Stimulated activated CD4-positive, alpha-beta T cell treated with anti-CD3 and anti-CD28 coated beads, Interleukin-1b, Interleukin-23, amount 100 ng/mL, for 4 hours (primary cell): ENCODE data around the gene GYS2.
"Not testable (repeated sequence)": the region's sequence is repeated elsewhere in the genome, so short reads cannot be mapped to it uniquely, and the experiment has no call there.

Experiments used
- DNase-seq, 2 donors: peaks; one replicate each; pipeline ENCODE4 v3.0.0-alpha.2; 2020; ENCODE audit warnings: low read depth in 2 of 2

GYS2 gene

DNA sequence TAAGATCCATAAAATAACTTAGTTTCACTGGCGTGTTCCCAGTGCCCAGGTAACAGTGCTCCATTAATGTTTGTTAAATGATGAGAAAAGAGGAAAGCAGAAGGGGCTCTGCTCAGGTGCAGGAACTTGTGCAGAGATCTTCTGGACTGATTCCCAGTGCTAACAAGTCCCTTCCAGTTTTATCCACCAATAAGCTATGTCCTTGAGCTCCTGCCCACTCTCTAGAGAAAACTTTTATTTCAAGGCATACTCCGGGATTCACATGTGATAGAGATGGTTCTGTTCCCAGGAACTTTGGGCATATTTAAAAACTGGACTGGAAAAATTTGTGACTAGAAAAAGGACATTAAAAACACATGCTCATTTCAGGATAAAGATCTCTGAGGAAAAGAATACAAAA, 1.9 kb downstream of the GYS2 start:
- DNase-seq = no peak

DNA sequence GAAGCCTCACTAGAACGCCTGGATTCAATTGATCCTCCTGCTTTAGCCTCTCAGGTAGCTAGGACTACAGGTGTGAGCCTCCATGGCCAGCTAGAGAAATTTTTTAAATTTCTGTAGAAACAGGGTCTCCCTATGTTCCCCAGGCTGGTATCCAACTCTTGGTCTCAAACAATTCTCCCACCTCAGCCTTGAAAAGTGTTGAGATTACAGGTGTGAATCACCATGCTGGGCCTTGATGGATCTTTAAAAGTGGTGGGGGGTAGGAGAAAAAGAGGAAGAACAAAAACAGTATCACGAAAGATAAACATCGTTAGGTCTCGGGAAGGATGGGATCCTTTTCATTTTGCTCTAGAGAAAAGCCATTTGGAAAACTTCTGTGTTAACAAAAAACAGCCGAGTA, 4.5 kb downstream of the GYS2 start:
- DNase-seq = no peak

- no peak for DNase-seq
These were observed 5.3 kb downstream of the GYS2 start for GRCh38 chr12:21599143-21599999.

GRCh38 chr12:21598651-21599050, 6.0 kb downstream of the GYS2 start:
- no peak for DNase-seq

- not testable (repeated sequence) for DNase-seq
These were observed 9.3 kb downstream of the GYS2 start for GRCh38 chr12:21595356-21595755.

- no peak for DNase-seq
These were observed 19.2 kb downstream of the GYS2 start for GRCh38 chr12:21585485-21585884.

- not testable (repeated sequence) for DNase-seq
These were observed 20.1 kb downstream of the GYS2 start for GRCh38 chr12:21584403-21585182.

DNA sequence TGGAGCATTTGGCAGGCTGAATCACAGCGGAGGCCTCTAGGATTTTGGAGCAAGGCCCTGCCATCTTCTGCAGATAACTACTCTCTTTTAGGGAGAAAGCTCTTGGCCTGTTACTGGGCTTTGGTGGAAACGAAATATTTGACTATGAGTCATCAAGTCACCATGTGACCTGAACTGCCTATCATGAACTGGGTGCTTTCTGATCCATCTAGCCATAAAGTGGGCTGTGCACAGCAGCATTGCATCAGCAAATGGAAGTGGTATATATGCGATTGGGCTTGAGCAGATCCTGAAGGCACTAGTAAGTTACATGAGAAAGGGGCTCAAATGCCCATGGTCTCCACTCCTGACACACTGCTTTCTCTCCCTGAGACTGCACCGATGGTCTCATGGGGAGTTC, 21.1 kb downstream of the GYS2 start:
- DNase-seq = no peak

GRCh38 chr12:21580748-21581516, 23.7 kb downstream of the GYS2 start:
- no peak for DNase-seq

DNA sequence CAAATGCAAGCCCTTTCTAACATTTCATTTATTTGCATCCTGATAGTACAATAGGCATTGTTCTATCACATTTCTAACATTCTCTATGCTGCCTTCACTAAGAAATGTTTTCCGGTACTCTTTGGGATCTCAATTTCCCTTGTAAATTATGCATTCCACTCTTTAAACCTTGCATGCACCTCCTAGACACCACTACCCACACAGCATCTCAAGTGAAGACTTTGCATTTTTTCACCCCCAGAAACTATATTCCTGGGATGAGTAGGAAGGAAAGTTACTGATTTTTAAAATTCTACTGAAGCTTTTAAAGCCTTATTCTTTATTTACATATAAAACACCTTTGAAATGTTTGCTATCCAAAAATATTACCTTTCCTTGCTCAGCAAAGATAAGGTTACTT, 27.1 kb downstream of the GYS2 start:
- DNase-seq = no peak

GRCh38 chr12:21576431-21576830, 28.2 kb downstream of the GYS2 start:
- no peak for DNase-seq

DNA sequence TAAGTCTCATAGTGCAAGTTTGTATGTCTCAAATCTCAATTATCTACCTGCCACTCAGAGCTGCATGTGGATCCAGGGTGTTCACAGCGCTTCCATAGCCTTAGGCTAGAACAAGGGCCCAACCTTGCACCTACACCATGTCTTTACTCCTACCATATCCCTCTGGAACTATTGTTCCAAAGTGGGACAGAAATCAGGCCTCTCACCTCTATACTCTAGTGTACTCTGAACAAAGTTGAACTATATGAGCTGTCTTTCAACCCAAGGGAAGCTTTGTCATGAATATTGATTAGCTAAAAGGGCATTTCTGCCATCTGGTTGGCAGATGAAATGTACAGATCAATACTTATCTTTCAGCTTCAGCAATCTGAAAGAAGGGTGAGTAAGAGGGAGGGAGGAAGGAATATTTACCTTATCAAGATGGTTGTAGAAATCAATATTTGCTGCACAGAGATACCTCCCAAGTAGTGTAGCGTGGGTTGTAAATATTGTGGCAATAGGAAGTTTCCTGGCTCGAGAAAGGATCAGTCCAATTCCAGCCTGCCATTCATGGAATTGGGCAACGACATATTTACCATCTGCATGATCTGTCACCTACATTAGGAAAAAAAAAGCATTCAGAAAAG, 30.8 kb downstream of the GYS2 start:
- no peak for DNase-seq

- DNase-seq = no peak
These were observed 33.6 kb downstream of the GYS2 start for GRCh38 chr12:21571046-21571445.

GRCh38 chr12:21568115-21568514, 36.5 kb downstream of the GYS2 start:
- DNase-seq = no peak

DNA sequence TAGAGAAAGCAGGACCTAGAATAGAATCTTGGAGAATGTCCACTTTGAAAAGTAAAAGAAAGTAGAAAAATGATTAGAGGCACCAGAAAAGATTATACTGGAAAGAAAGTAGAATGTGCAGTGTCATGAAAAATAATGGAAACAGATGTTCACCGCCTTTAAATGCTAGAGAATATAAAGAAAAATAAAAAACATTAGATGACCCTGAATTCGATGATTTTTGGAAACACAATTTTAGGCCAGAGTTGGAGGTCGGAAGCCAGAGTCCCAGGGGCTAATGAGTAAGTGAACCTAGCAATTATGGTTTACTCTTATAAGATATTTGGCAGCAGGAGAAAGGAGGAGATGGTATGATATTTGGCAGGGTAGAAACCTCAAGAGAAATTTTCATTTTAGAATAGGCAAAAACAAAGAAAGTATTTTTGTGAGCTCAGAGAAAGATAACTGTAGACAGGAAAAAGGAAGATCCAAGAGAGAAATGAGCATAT, 37.7 kb downstream of the GYS2 start:
- no peak for DNase-seq

DNA sequence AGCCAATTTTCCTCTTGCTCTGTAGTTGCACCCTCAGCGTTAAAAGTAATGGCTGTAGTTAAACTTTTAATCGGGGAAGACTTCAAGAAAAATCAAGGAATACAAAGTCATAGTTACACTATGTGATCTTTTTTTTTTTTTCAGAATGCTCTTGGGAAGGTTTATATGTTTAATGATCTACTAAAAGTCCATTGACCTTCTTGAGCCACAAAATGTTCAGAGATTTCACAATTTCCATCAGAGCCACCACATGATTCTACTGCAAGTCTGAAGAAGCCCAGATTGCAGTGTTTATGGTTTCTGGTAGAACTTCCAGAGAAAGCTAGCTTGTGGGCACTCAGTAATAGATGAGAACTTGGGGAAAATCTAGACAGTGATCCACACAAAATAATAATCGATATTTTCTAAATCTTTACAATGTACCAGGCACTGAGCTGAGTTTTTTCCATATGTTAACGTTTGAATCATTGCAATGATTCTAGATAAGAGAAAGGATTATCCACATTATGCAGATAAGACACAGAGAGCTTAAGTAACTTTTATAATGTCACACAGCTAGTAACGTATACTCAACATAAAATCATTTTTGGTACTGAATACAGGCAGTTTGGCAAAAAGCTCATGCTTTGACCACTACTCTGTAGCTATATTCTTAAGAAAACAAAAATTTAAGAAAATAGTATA, 38.3 kb downstream of the GYS2 start:
- no peak for DNase-seq

- no peak for DNase-seq
These were observed 41.8 kb downstream of the GYS2 start for GRCh38 chr12:21562859-21563258.

GRCh38 chr12:21561158-21561557, 43.5 kb downstream of the GYS2 start:
- DNase-seq = no peak

DNA sequence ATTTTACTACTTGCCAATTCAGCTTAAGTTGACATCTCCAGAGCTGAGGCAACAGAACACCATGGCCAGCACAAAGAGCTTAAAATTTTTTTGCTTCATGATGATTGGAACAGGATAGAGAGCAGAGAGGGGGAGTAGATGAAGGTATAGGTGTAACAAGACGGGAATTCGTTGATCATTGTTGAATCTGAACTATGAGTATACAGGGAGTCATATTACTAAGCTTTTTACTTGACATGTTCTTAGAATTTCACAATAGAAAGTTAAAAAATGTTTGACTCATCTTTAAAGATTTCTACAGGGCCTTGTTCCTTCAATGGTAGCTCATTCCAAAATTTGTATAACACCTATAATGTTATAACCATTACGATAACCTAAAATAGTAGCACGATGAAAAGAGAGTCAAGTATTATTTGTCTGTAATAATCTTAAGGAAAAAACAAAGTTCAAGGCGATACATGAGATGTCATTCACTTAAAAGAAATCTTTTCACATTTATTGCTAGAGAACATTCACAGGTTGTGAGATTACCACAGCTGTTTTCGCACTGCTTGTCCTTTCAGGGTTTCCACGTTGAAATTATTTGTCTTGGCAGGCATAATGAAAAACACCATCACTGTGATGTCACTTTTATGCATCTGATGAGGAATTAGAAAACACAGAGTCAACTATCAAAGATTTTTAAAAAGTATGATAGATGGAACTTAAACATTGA, 44.6 kb downstream of the GYS2 start:
- DNase-seq = no peak

DNA sequence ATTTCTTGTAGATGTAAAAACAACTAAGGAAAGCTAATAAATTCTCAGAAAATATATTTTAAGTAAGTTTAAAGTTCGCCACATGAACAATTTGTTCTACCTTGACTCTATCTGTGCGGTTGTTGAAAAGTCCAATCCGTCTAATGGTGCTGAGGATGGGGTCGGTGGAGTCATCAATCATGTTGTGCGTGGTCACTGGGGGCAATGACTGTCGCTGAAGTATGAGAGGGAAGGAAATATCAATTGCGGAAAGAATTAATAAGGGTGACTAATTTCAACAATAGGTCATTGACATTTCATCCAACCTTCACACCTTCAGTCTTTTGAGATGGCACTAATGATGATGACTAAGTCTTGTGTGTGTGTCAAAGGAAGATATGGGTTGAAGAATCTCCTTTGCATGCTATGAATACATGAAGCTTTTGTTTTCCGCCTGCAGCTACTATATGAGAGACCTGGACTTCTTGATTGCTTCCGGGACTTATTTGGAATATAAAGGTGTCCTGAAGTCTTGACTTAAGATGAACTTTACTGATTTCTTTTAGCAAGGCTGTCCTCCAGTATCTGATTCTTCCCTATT, 46.5 kb downstream of the GYS2 start:
- no peak for DNase-seq
